H1 (cell line): Measurements from ENCODE around the gene RAD9B. TPM values are rescaled to one million over a fixed set of nuclear protein-coding genes. Genes with fewer than 3 reads are reported as not detected.
A peak's percentile ranks its signal among the peaks of the same experiment; 100 is the strongest.

Experiments used
- BCL11A ChIP-seq, 2 experiments: IDR thresholded peaks; one replicate each; pipeline ENCODE4 v1.6.1; 2011; ENCODE audit warnings: low read depth in 2 of 2, low read length in 2 of 2, mild to moderate bottlenecking in 2 of 2
- HDAC6 ChIP-seq: IDR thresholded peaks from one replicate; pipeline ENCODE4 v1.7.1; 2012; ENCODE audit warnings: low read depth, mild to moderate bottlenecking, inconsistent platforms, low read length, moderate library complexity
- PHF8 ChIP-seq: fragments of 200-600 bp; sonication (generic); conservative IDR thresholded peaks from 2 replicates; pipeline ENCODE4 v1.7.1; 2012; ENCODE audit warnings: low read depth, mild to moderate bottlenecking, inconsistent platforms, low read length, moderate library complexity
- RBBP5 ChIP-seq: IDR thresholded peaks from 2 replicates; pipeline ENCODE4 v1.7.1; 2012; ENCODE audit warnings: low read depth, mild to moderate bottlenecking, inconsistent platforms, low read length, moderate library complexity, borderline replicate concordance
- RFX5 ChIP-seq: IDR thresholded peaks from 2 replicates; pipeline ENCODE4 v1.6.1; 2011; ENCODE audit warnings: low read depth, low read length, improper control_type of control experiment, borderline replicate concordance
- RXRA ChIP-seq: IDR thresholded peaks from 2 replicates; pipeline ENCODE4 v1.6.1; 2011; ENCODE audit warnings: low read depth, mild to moderate bottlenecking, low read length, moderate library complexity; ENCODE audit not compliant: insufficient read depth
- SIN3A ChIP-seq, 2 experiments: IDR thresholded peaks in 1 of 2; conservative IDR thresholded peaks in 1 of 2; 2 replicates each; pipeline ENCODE4 v1.6.1; 2011 to 2012; ENCODE audit warnings: low read length in 2 of 2, improper control_type of control experiment in 1 of 2, low read depth in 1 of 2, mild to moderate bottlenecking in 1 of 2
- SIX5 ChIP-seq: IDR thresholded peaks from 2 replicates; pipeline ENCODE4 v1.6.1; 2011; ENCODE audit warnings: mild to moderate bottlenecking, low read depth, low read length
- SUZ12 ChIP-seq: fragments of 200-600 bp; sonication (generic); IDR thresholded peaks from 2 replicates; pipeline ENCODE4 v1.6.1; 2012; ENCODE audit warnings: mild to moderate bottlenecking, inconsistent platforms, low read length, moderate library complexity, mixed read lengths
- TEAD4 ChIP-seq: IDR thresholded peaks from 2 replicates; pipeline ENCODE4 v1.6.1; 2012; ENCODE audit warnings: low read depth, low read length, inconsistent platforms, mixed read lengths
- polyA plus RNA-seq, 7 experiments: library from polyadenylated mRNA; depleted of rRNA in 3 of 7; stranded (reverse) in 5 of 7; unstranded in 2 of 7; fragments of >200 nt in 5 of 7; fragments of 200-250 nt in 2 of 7; gene quantifications; 1 replicate in 5 of 7; 2 replicates in 1 of 7; 4 replicates in 1 of 7; pipeline versions ENCODE4 v1.2.1 to v1.2.3, GENCODE V29; 2011 to 2013; ENCODE audit warnings: missing spikeins in 2 of 7, mixed read lengths in 2 of 7
- total RNA-seq: library from RNA; stranded (reverse); fragmentation: NEBNext Ultra II Directional; extraction: Animal tissue kit (Norgen Biotek cat#: 25700); gene quantifications from 2 replicates; pipeline ENCODE4 v1.2.1, GENCODE V29; 2021

The RAD9B gene
- total and polyA plus RNA-seq, 2 of the 8 experiments (the other 6 are each of a cell fraction or from before 2014, with no cell fraction given): 0.06 TPM; not detected in 1

GRCh38 chr12:110468214-110469048 lies 33.7 kb upstream of the RAD9B start, which contains the start of the genes FAM216A and GPN3 (continued):
- peak; percentile 82 for TF ChIP-seq PHF8
- TF ChIP-seq SUZ12: no peak
- TF ChIP-seq RBBP5: peak; percentile 98
- TF ChIP-seq TEAD4: peak; percentile 78; the same call in 1 of the 2 replicates
- no peak for TF ChIP-seq RFX5
- TF ChIP-seq RXRA: no peak
- TF ChIP-seq SIX5: no peak
- TF ChIP-seq HDAC6: no peak
- no peak for TF ChIP-seq BCL11A (IDR thresholded peaks at IDR 0.05; ENCODE audit: low read depth in 2 of 2, low read length in 2 of 2)
- TF ChIP-seq SIN3A (conservative IDR thresholded peaks at IDR 0.05 in 1 of 2, IDR thresholded peaks at IDR 0.05 in 1 of 2; ENCODE audit: low read depth in 1 of 2, low read length in 2 of 2): peak; percentile 64 to 83; a peak in 3 of 4 replicates
